Activated T-helper 2 cell treated with anti-CD3 and anti-CD28 coated beads, Interferon-gamma antibody, Interleukin-2, Interleukin-4, amounts not matched to agents 10 μg/mL and 5 μg/mL and 100 μg/mL, durations not matched to agents 14 hours and 24 hours and 36 hours (primary cell): Measurements from ENCODE around the gene UNC5C. TPM values are rescaled to one million over a fixed set of nuclear protein-coding genes. Genes with fewer than 3 reads are reported as not detected.

Experiments used
- DNase-seq: peaks from one replicate; pipeline ENCODE4 v3.0.0; 2021; ENCODE audit warnings: low spot score
- H3K27ac Mint-ChIP-seq: one replicate; pipeline ENCODE4 v1.8.0; 2021; ENCODE audit warnings: mixed read lengths
- H3K27me3 Mint-ChIP-seq: one replicate; pipeline ENCODE4 v1.8.0; 2021; ENCODE audit warnings: low read depth, mixed read lengths
- H3K36me3 Mint-ChIP-seq: one replicate; pipeline ENCODE4 v1.8.0; 2021; ENCODE audit warnings: low read depth, mixed read lengths
- H3K4me1 Mint-ChIP-seq: one replicate; pipeline ENCODE4 v1.8.0; 2021; ENCODE audit warnings: low read depth, mixed read lengths
- H3K4me3 Mint-ChIP-seq: one replicate; pipeline ENCODE4 v1.8.0; 2021; ENCODE audit warnings: low read depth, mild to moderate bottlenecking, moderate library complexity, mixed read lengths
- H3K9me3 Mint-ChIP-seq: one replicate; pipeline ENCODE4 v1.8.0; 2021; ENCODE audit warnings: mixed read lengths
- intact Hi-C: fragments of 100-400 bp; cut with micrococcal nuclease; formaldehyde crosslinking; loops from one replicate; pipeline ENCODE4 v1.15.1; 2023
- total RNA-seq: library from RNA; stranded (reverse); gene quantifications from 2 replicates; pipeline ENCODE4 v1.2.3, GENCODE V29; 2022

UNC5C gene
- total RNA-seq, 1 donor from 2014 or later = 0.11 TPM

DNA sequence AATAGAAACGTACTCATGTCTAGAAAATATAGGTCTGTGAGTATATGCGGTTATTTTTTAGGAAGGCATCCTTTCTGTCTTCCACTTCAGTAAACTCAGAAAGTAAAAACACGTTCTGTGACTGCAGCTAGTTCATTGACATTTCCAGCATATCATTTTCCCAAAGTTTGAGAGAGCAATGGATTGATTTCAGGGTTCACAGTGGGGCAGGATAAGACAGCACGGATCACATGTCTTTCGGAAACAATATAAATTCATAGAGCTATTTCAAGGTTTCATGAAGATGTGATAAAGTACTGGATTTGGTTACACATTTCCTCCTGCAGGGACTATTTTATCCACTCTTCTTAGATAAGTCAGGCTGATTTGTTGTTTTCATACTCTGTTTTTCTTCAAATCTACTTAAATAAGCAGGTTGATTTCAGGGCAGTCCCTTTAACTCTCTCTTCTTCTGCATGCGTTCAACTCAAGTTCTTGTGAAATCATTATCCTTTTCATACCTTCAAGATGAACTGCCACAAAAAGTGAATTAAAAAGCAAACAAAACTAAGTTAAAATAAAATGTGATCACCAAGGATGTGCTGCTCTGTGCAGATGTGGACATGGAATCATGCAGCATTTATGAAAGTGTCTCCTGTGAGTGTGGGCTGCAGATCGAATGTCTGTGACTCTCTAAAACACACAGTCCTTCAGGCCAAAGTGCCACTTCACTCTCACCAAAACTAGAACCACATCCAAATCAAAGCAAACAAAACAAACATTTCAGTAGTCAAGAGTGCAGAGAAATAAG, 187.7 kb downstream of the UNC5C start:
- H3K36me3 Mint-ChIP-seq = no peaks in the 10 kb centered on the region
- DNase-seq = no peak
- intact Hi-C loops = no loop called here

DNA sequence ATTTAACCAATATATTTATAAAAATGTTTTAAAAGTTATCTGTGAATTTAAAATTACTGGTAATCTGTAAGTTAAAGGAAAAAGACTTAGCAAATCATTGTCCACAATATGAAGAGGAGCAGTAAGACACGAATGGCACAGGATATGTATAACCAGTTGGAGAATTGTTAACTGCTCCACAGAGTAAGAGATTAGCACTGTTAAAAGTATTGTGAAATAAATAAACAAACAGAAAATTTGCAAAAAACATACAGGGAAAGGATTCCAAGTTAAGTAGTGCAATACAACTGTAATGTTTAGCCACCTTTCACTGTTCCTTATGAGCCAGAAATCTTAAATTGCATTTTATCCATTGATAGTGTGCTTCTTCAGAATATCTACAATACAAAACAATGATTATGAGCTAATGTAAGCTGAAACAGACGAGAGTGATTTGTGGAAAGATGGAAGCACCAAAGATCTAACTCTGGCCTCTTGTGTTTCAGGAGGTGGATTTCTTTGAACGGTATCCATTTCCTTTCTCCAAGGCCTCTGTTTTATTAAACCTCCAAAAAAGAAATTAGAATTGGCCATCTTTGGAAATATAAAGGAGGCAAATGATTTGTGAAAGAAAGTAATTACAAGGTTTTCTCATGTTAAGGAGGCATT, 188.4 kb downstream of the UNC5C start:
- H3K27me3 Mint-ChIP-seq = no peaks in the 10 kb centered on the region
- no peaks in the 10 kb centered on the region for H3K9me3 Mint-ChIP-seq
- H3K4me3 Mint-ChIP-seq = no peak overlapping the region
- H3K4me1 Mint-ChIP-seq = peaks cover 9% of the 10 kb centered on the region
- H3K27ac Mint-ChIP-seq = no peak overlapping the region
- no peaks in the 10 kb centered on the region for H3K36me3 Mint-ChIP-seq
- intact Hi-C loops = no loop called here
- no peak for DNase-seq

More for the DNA sequence above, 187.7 kb downstream of the UNC5C start:
- Mint-ChIP-seq H3K27ac (no peak overlapping the region), H3K4me3 (no peak overlapping the region), H3K9me3 (no peaks in the 10 kb centered on the region), H3K27me3 (no peaks in the 10 kb centered on the region), H3K4me1 (peaks cover 9% of the 10 kb centered on the region)

DNA sequence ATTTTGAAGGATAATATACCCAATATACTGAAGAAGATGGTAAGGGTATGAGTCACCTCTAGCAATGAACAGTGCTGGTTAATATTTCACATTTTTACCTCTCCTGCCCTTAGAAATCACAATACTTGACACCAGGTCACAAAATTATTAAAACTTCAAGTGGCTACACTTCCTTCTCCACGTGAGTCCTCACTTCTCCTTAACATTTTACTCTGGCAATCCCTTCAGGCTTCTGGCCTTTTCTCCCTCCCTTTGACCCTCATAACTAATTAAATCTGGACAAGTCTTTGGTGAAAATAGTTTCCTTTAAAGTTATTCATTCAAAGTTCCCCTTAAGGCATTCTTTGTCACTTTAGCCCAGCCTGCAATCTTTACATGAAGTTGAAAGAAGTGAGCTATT, 190.4 kb downstream of the UNC5C start:
- no peak overlapping the region for H3K27ac Mint-ChIP-seq
- intact Hi-C loops = no loop called here
- DNase-seq = no peak
- peaks cover 5% of the 10 kb centered on the region for H3K4me1 Mint-ChIP-seq
- no peaks in the 10 kb centered on the region for H3K36me3 Mint-ChIP-seq
- H3K27me3 Mint-ChIP-seq = peaks cover 2% of the 10 kb centered on the region
- no peak overlapping the region for H3K4me3 Mint-ChIP-seq
- H3K9me3 Mint-ChIP-seq = no peaks in the 10 kb centered on the region

- Mint-ChIP-seq H3K9me3 (no peaks in the 10 kb centered on the region), H3K4me3 (no peak overlapping the region), H3K27me3 (peaks cover 2% of the 10 kb centered on the region)
These were observed 193.8 kb downstream of the UNC5C start for GRCh38 chr4:95355021-95355420.

GRCh38 chr4:95348418-95348817, 200.4 kb downstream of the UNC5C start:
- Mint-ChIP-seq H3K9me3 (peaks cover 46% of the 10 kb centered on the region), H3K27me3 (no peaks in the 10 kb centered on the region), H3K27ac (no peak overlapping the region), H3K36me3 (peaks cover 2% of the 10 kb centered on the region), H3K4me3 (no peak overlapping the region), H3K4me1 (peaks cover 1% of the 10 kb centered on the region)
- no peak for DNase-seq
- intact Hi-C loops = no loop called here

More at GRCh38 chr4:95355021-95355420, 193.8 kb downstream of the UNC5C start:
- Mint-ChIP-seq H3K36me3 (no peaks in the 10 kb centered on the region), H3K4me1 (no peaks in the 10 kb centered on the region), H3K27ac (no peak overlapping the region)
- no peak for DNase-seq
- intact Hi-C loops = no loop called here

DNA sequence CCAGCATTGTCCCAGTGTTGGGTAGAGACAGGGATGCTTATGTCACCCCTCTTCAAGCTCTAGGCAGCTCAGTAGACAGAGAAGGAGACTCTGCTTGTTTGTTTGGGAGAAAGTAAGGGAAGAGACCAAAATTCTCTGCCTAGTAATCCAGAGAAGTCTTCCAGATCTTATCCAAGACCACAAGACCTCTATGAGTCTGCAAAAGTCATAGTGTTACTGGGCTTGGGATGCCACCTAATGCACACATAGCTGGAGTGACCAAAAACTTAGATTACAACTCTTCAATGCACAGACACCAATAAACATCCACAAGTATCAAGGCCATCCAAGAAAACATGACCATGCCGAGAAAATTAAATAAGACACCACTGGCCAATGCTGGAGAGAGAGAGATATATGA, 205.5 kb downstream of the UNC5C start:
- H3K36me3 Mint-ChIP-seq = peaks cover 2% of the 10 kb centered on the region
- no peak overlapping the region for H3K27ac Mint-ChIP-seq
- peaks cover 1% of the 10 kb centered on the region for H3K4me1 Mint-ChIP-seq
- peaks cover 55% of the 10 kb centered on the region for H3K9me3 Mint-ChIP-seq
- no peaks in the 10 kb centered on the region for H3K27me3 Mint-ChIP-seq
- no peak overlapping the region for H3K4me3 Mint-ChIP-seq
- DNase-seq = no peak
- intact Hi-C loops = no loop called here

- Mint-ChIP-seq H3K36me3 (no peaks in the 10 kb centered on the region), H3K27ac (no peak overlapping the region), H3K4me3 (no peak overlapping the region), H3K27me3 (peaks cover 2% of the 10 kb centered on the region), H3K9me3 (peaks cover 26% of the 10 kb centered on the region), H3K4me1 (no peaks in the 10 kb centered on the region)
- no peak for DNase-seq
- intact Hi-C loops = no loop called here
These were observed 208.6 kb downstream of the UNC5C start for GRCh38 chr4:95340191-95340590.

DNA sequence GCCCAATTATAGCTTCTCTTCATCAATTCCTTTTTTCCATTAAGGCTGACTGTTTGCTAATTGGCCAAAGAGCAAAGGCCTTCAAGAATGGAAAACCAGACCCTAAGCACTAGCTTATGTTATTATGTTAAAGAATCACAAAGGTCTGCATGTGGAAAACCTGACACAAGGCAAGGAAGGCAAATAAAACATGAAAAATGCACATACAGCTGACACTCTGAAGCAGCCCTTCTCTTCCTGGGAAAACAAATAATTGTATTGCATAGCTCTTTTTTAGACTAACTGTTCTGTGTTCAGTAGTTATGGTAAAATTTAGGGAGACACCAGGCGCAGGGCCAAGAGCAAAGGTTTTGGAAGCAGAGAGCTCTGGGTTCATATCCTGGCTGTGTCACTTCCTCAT, 223.1 kb downstream of the UNC5C start:
- H3K36me3 Mint-ChIP-seq = no peaks in the 10 kb centered on the region
- H3K4me3 Mint-ChIP-seq = no peak overlapping the region
- no peak overlapping the region for H3K27ac Mint-ChIP-seq
- DNase-seq = no peak
- no peaks in the 10 kb centered on the region for H3K27me3 Mint-ChIP-seq
- intact Hi-C loops = no loop called here
- H3K9me3 Mint-ChIP-seq = peaks cover 7% of the 10 kb centered on the region
- H3K4me1 Mint-ChIP-seq = peaks cover 1% of the 10 kb centered on the region

GRCh38 chr4:95319169-95319568, 229.6 kb downstream of the UNC5C start:
- DNase-seq = no peak
- H3K9me3 Mint-ChIP-seq = no peaks in the 10 kb centered on the region
- H3K27me3 Mint-ChIP-seq = peaks cover 2% of the 10 kb centered on the region
- H3K27ac Mint-ChIP-seq = no peak overlapping the region
- intact Hi-C loops = no loop called here
- H3K4me3 Mint-ChIP-seq = no peak overlapping the region
- H3K4me1 Mint-ChIP-seq = peaks cover 3% of the 10 kb centered on the region
- no peaks in the 10 kb centered on the region for H3K36me3 Mint-ChIP-seq

GRCh38 chr4:95318483-95318882, 230.3 kb downstream of the UNC5C start:
- H3K27ac Mint-ChIP-seq = no peak overlapping the region
- peaks cover 2% of the 10 kb centered on the region for H3K27me3 Mint-ChIP-seq
- intact Hi-C loops = no loop called here
- DNase-seq = no peak
- H3K4me3 Mint-ChIP-seq = no peak overlapping the region
- H3K9me3 Mint-ChIP-seq = no peaks in the 10 kb centered on the region
- H3K36me3 Mint-ChIP-seq = no peaks in the 10 kb centered on the region
- peaks cover 8% of the 10 kb centered on the region for H3K4me1 Mint-ChIP-seq

DNA sequence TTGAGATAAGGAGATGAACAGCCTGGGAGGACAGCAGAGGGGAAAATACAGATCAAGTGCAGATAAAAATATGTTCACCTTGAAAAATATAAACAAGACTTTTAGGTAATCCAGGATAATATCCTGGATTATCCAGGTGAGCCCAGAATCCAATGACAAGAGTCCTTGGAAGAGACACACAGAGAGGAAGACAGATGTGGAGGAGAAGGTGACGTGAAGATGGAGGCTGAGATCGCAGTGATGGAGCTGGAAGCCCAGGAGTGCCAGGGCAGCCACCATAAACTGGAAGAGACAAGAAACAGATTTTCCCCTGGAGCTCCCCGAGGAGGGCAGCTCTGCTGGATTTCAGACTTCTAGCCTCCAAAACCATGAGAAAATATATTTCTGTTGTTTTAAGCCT, 230.7 kb downstream of the UNC5C start:
- Mint-ChIP-seq H3K9me3 (no peaks in the 10 kb centered on the region), H3K27me3 (peaks cover 2% of the 10 kb centered on the region), H3K36me3 (no peaks in the 10 kb centered on the region), H3K27ac (no peak overlapping the region), H3K4me1 (peaks cover 9% of the 10 kb centered on the region), H3K4me3 (no peak overlapping the region)
- intact Hi-C loops = no loop called here
- no peak for DNase-seq

DNA sequence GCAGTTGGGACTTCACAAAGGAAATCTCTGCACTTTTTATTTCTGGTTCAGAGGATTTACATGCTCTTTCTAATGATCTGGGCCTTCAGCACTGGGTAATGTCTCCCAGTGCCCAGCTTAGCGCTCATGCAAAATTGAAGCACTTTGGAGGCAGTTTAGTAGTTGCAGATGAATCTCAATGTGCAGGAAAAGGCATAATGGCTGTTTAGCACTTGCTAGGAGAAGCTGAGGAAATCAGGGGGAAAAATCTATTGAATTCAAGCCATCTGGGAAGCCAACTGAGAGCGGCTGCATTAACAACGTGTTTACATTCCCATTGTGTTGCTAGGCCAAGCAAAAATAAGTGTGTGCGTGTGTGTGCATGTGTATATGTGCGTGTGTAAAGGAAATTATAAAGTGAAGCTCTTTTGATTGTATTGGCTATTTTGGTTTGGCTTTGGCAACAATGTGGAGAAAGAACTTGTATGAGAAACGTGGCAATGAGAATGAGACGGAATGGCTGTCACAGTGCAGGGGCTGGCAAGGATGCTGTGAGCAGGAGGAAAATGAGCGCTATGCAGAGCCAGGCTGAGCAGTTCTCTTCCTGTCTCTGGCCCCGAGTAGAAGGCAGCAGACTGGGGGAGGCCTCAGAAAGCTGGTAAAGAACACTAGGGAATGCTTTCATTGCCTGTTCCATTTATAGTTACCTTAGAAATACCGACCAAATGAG, 231.5 kb downstream of the UNC5C start:
- Mint-ChIP-seq H3K9me3 (no peaks in the 10 kb centered on the region), H3K4me3 (no peak overlapping the region), H3K36me3 (no peaks in the 10 kb centered on the region), H3K4me1 (peaks cover 14% of the 10 kb centered on the region), H3K27ac (no peak overlapping the region), H3K27me3 (peaks cover 2% of the 10 kb centered on the region)
- DNase-seq = no peak
- intact Hi-C loops = no loop called here

DNA sequence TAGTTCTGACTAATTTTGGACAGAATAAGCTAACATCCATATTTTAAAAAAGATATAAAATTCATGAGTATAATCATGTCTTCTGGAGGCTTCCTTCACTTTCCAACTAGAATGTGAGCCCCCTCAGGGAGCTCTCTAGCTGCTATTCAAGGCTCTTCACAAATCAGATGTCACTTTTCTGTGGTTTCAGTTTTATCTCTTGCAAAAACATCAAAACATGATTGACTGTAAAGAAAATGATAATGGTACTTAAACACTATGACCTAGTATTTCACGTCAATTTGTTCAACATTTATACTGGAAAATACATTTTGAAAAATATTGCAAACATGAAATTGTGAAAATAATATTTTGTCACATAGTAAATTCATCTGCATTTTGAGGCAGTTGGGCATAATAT, 234.2 kb downstream of the UNC5C start:
- Mint-ChIP-seq H3K9me3 (no peaks in the 10 kb centered on the region), H3K27me3 (peaks cover 2% of the 10 kb centered on the region), H3K27ac (no peak overlapping the region), H3K4me3 (no peak overlapping the region), H3K4me1 (peaks cover 13% of the 10 kb centered on the region), H3K36me3 (no peaks in the 10 kb centered on the region)
- no peak for DNase-seq
- intact Hi-C loops = loop anchor here (1.0 kb wide), 1 partner anchor 65 kb away; no protein-coding TSS in a partner anchor
